ENCODE measurements around the gene LRG1.

Gene LRG1

GRCh38 chr19:4493104-4493928 lies 46.5 kb downstream of the LRG1 start:
- no peak overlapping the region for H3K4me3 ChIP-seq (ENCODE audit: low read depth, low read length)
- DNase-seq (ENCODE audit: low read depth), result no peak
- TF ChIP-seq, protein P1, sequence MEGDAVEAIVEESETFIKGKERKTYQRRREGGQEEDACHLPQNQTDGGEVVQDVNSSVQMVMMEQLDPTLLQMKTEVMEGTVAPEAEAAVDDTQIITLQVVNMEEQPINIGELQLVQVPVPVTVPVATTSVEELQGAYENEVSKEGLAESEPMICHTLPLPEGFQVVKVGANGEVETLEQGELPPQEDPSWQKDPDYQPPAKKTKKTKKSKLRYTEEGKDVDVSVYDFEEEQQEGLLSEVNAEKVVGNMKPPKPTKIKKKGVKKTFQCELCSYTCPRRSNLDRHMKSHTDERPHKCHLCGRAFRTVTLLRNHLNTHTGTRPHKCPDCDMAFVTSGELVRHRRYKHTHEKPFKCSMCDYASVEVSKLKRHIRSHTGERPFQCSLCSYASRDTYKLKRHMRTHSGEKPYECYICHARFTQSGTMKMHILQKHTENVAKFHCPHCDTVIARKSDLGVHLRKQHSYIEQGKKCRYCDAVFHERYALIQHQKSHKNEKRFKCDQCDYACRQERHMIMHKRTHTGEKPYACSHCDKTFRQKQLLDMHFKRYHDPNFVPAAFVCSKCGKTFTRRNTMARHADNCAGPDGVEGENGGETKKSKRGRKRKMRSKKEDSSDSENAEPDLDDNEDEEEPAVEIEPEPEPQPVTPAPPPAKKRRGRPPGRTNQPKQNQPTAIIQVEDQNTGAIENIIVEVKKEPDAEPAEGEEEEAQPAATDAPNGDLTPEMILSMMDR (IDR thresholded peaks at IDR 0.05; ENCODE audit: low read depth, low read length, missing control alignments), result no peak

DNA sequence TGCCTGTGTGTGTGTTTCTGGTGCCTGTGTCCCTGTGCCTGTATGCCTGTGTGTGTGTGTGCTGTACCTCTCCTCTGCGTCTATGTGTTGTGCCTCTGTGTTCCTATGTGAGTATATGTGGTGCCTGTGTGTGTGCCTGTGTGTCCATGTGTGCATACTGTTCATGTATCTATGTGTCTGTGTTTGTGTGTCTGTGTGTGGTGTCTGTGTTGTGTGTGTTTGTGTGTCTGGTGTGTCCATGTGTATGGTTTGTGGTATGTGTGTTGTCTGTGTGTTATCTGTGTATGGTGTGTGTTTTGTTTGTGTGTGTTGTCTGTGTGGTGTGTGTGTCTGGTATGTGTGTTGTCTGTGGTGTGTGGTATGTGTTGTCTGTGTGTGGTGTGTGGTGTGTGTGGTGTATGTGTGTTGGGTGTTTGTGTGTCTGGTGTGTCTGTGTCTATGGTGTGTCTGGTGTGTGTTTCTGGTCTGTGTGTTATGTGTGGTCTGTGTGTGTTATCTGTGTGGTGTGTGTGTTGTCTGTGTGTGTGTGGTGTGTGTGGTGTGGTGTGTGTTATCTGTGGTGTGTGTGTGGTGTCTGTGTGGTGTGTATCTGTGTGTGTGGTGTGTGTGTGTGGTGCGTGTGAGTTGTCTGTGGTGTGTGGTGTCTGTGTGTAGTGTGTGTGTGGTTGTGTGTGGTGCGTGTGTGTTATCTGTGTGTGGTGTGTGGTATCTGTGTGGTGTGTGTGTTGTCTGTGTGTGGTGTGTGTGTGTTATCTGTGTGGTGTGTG lies 47.3 kb downstream of the LRG1 start:
- H3K4me3 ChIP-seq (ENCODE audit: low read depth, low read length), result no peak overlapping the region
- TF ChIP-seq, protein P1 (IDR thresholded peaks at IDR 0.05; ENCODE audit: low read depth, low read length, missing control alignments), result no peak
- no peak for DNase-seq (ENCODE audit: low read depth)

- H3K4me3 ChIP-seq (ENCODE audit: low read depth, low read length), result no peak overlapping the region
- TF ChIP-seq, protein P1 (IDR thresholded peaks at IDR 0.05; ENCODE audit: low read depth, low read length, missing control alignments), result no peak
- DNase-seq (ENCODE audit: low read depth), result no peak
Measured at GRCh38 chr19:4491446-4491845, 48.4 kb downstream of the LRG1 start.

DNA sequence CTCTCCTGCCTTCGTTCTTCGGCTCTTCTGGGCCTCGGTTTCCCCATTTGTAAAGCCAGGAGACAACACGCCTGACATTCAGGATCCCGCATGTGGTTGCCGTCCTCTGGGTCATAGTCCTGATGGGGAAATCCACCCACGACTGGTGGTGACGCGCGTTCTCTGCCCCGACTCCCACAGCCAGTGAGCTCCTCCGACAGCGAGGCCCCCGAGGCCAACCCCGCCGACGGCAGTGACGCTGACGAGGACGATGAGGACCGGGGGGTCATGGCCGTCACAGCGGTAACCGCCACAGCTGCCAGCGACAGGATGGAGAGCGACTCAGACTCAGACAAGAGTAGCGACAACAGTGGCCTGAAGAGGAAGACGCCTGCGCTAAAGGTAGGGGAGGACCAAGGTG lies 51.3 kb downstream of the LRG1 start:
- H3K4me3 ChIP-seq (ENCODE audit: low read depth, low read length), result no peak overlapping the region
- TF ChIP-seq, protein P1 (IDR thresholded peaks at IDR 0.05; ENCODE audit: low read depth, low read length, missing control alignments), result no peak
- DNase-seq (ENCODE audit: low read depth), result no peak

DNA sequence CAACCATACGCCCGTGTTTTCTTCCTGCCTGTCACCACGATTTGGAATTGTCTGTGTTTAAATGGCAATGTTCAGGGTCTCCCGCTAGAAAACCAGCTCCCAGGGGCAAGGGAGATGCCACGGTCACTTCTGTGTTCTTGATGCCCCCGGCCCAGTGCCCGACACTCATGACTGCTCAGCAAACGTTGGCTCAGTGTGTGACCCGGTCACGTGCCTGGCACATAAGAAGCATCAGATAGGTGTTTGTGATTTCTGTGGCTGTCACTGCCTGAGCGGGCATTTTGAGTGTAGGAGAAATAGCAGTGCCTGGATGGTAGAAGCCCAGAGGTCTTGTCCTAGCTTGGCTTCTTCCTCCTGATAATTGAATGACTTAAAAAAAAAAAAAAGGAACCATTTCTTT lies 52.3 kb downstream of the LRG1 start:
- H3K4me3 ChIP-seq (ENCODE audit: low read depth, low read length), result no peak overlapping the region
- TF ChIP-seq, protein P1 (IDR thresholded peaks at IDR 0.05; ENCODE audit: low read depth, low read length, missing control alignments), result no peak
- no peak for DNase-seq (ENCODE audit: low read depth)
